Naive thymus-derived CD8-positive, alpha-beta T cell (primary cell): ENCODE results near the gene NOS2. TPM values are rescaled to one million over a fixed set of nuclear protein-coding genes. Genes with fewer than 3 reads are reported as not detected.
"Not testable (repeated sequence)": the region's sequence is repeated elsewhere in the genome, so short reads cannot be mapped to it uniquely, and the experiment has no call there.

Experiments used
- ATAC-seq, 2 donors: fragments of 150-1000 bp; cut with Tn5 transposase in 1 of 2; sonication (Bioruptor Pico), chemical (Tn5 transposase) in 1 of 2; 1 replicate in 1 of 2; 2 replicates in 1 of 2; pipeline ENCODE4 v1.10.0; 2021; ENCODE audit warnings: mild to moderate bottlenecking in 2 of 2, moderate library complexity in 2 of 2
- POLR2A ChIA-PET: fragments of 350-600 bp; sonication (Branson Sonifier 250); formaldehyde crosslinking; loops from one replicate; lab custom pipeline; 2021; ENCODE audit warnings: antibody characterized with exemption; lab: Charles Lee
- DNase-seq, 10 donors: peaks; one replicate each; pipeline versions ENCODE4 v3.0.0 to v3.0.0-alpha.2; 2020 to 2022
- H3K27ac Mint-ChIP-seq, 10 donors: one replicate each; pipeline ENCODE4 v1.8.0; 2020 to 2022; ENCODE audit warnings: mild to moderate bottlenecking in 10 of 10, mixed read lengths in 10 of 10, moderate library complexity in 4 of 10, inconsistent platforms in 1 of 10
- H3K27me3 Mint-ChIP-seq, 5 donors: one replicate each; pipeline ENCODE4 v1.8.0; 2021 to 2022; ENCODE audit warnings: mixed read lengths in 5 of 5
- H3K36me3 Mint-ChIP-seq, 3 donors: one replicate each; pipeline ENCODE4 v1.8.0; 2020 to 2022; ENCODE audit warnings: mixed read lengths in 3 of 3, mild to moderate bottlenecking in 2 of 3, inconsistent platforms in 1 of 3
- H3K4me1 Mint-ChIP-seq, 4 donors: one replicate each; pipeline ENCODE4 v1.8.0; 2021 to 2022; ENCODE audit warnings: mixed read lengths in 4 of 4
- H3K4me3 Mint-ChIP-seq, 10 donors: one replicate each; pipeline ENCODE4 v1.8.0; 2020 to 2022; ENCODE audit warnings: mild to moderate bottlenecking in 10 of 10, mixed read lengths in 10 of 10, moderate library complexity in 6 of 10, inconsistent platforms in 1 of 10
- H3K9me3 Mint-ChIP-seq, 9 donors: one replicate each; pipeline ENCODE4 v1.8.0; 2020 to 2022; ENCODE audit warnings: mixed read lengths in 9 of 9, mild to moderate bottlenecking in 3 of 9, inconsistent platforms in 1 of 9, moderate library complexity in 1 of 9
- polyA plus RNA-seq, 3 donors: library from polyadenylated mRNA; unstranded; fragments of 300-500 nt; fragmentation: Illumina TruSeq; gene quantifications; one replicate each; pipeline ENCODE4 v1.2.3, GENCODE V29; 2021
- total RNA-seq, 8 experiments: library from RNA in 2 of 8; stranded (reverse) in 2 of 8; gene quantifications; one replicate each; pipeline ENCODE4 v1.2.3 and lab custom pipeline; 2021 to 2026

NOS2 gene
- total and polyA plus RNA-seq, 5 experiments from 2014 or later = 0.23 to 0.42 (median 0.41) TPM; not detected in 2

GRCh38 chr17:27836651-27837050 lies 36.3 kb upstream of the NOS2 start:
- H3K36me3 Mint-ChIP-seq = peaks cover 0 to 7% (median 4%) of the 10 kb centered on the region in 3 donors
- POLR2A ChIA-PET = no interaction called here
- no peak overlapping the region for H3K4me3 Mint-ChIP-seq
- ATAC-seq = no peak
- DNase-seq = no peak
- no peak overlapping the region for H3K27ac Mint-ChIP-seq
- H3K9me3 Mint-ChIP-seq = peaks cover 0 to 8% (median 0%) of the 10 kb centered on the region in 9 donors
- H3K27me3 Mint-ChIP-seq = no peaks in the 10 kb centered on the region
- H3K4me1 Mint-ChIP-seq = peaks cover 0 to 2% (median 0%) of the 10 kb centered on the region in 4 donors

- Mint-ChIP-seq H3K4me1 (no peaks in the 10 kb centered on the region), H3K9me3 (peaks cover 0 to 8% (median 0%) of the 10 kb centered on the region in 9 donors), H3K36me3 (peaks cover 0 to 7% (median 4%) of the 10 kb centered on the region in 3 donors), H3K4me3 (no peak overlapping the region), H3K27ac (no peak overlapping the region), H3K27me3 (no peaks in the 10 kb centered on the region)
- ATAC-seq (no peak), DNase-seq (no peak)
- POLR2A ChIA-PET = interaction anchor here (1.2 kb wide), 1 partner anchor 12 kb away, joined by 6 read pairs; no protein-coding TSS in a partner anchor
Measured at GRCh38 chr17:27834571-27834970, 34.2 kb upstream of the NOS2 start.

- DNase-seq = no peak
Measured at GRCh38 chr17:27832831-27833230, 32.5 kb upstream of the NOS2 start.

GRCh38 chr17:27829888-27830287 lies 29.6 kb upstream of the NOS2 start:
- ATAC-seq, POLR2A ChIA-PET, H3K9me3 Mint-ChIP-seq, H3K4me1 Mint-ChIP-seq, H3K4me3 Mint-ChIP-seq, DNase-seq, H3K27ac Mint-ChIP-seq, H3K36me3 Mint-ChIP-seq: not testable (repeated sequence)
- H3K27me3 Mint-ChIP-seq = peaks cover 0 to 11% (median 0%) of the 10 kb centered on the region in 5 donors

More at GRCh38 chr17:27832831-27833230, 32.5 kb upstream of the NOS2 start:
- Mint-ChIP-seq H3K4me3 (no peak overlapping the region), H3K27ac (no peak overlapping the region), H3K4me1 (no peaks in the 10 kb centered on the region), H3K27me3 (peaks cover 0 to 6% (median 0%) of the 10 kb centered on the region in 5 donors), H3K9me3 (peaks cover 0 to 8% (median 0%) of the 10 kb centered on the region in 9 donors), H3K36me3 (peaks cover 0 to 7% (median 4%) of the 10 kb centered on the region in 3 donors)
- no peak for ATAC-seq
- POLR2A ChIA-PET = no interaction called here

- POLR2A ChIA-PET, H3K9me3 Mint-ChIP-seq, H3K4me3 Mint-ChIP-seq, H3K27ac Mint-ChIP-seq, H3K4me1 Mint-ChIP-seq, DNase-seq, H3K36me3 Mint-ChIP-seq, ATAC-seq: not testable (repeated sequence)
- H3K27me3 Mint-ChIP-seq = peaks cover 0 to 11% (median 0%) of the 10 kb centered on the region in 5 donors
Measured at GRCh38 chr17:27829143-27829711, 28.9 kb upstream of the NOS2 start.

GRCh38 chr17:27825459-27825858 lies 25.1 kb upstream of the NOS2 start:
- no peak overlapping the region for H3K27ac Mint-ChIP-seq
- H3K9me3 Mint-ChIP-seq = peaks cover 0 to 31% (median 19%) of the 10 kb centered on the region in 9 donors
- DNase-seq = no peak
- H3K36me3 Mint-ChIP-seq = peaks cover 0 to 27% (median 6%) of the 10 kb centered on the region in 3 donors
- H3K4me1 Mint-ChIP-seq = no peaks in the 10 kb centered on the region
- H3K27me3 Mint-ChIP-seq = peaks cover 0 to 11% (median 0%) of the 10 kb centered on the region in 5 donors
- no peak for ATAC-seq
- no peak overlapping the region for H3K4me3 Mint-ChIP-seq
- POLR2A ChIA-PET = no interaction called here

GRCh38 chr17:27824745-27825144 lies 24.4 kb upstream of the NOS2 start:
- no peak for ATAC-seq
- Mint-ChIP-seq H3K27ac (no peak overlapping the region), H3K4me1 (no peaks in the 10 kb centered on the region)

GRCh38 chr17:27824176-27824715 lies 23.9 kb upstream of the NOS2 start:
- no peak for ATAC-seq
- no peak overlapping the region for H3K27ac Mint-ChIP-seq
- POLR2A ChIA-PET = no interaction called here

More at GRCh38 chr17:27824745-27825144, 24.4 kb upstream of the NOS2 start:
- Mint-ChIP-seq H3K9me3 (peaks cover 0 to 33% (median 21%) of the 10 kb centered on the region in 9 donors), H3K27me3 (peaks cover 0 to 11% (median 0%) of the 10 kb centered on the region in 5 donors), H3K36me3 (peaks cover 0 to 27% (median 7%) of the 10 kb centered on the region in 3 donors), H3K4me3 (no peak overlapping the region)
- POLR2A ChIA-PET = no interaction called here
- no peak for DNase-seq

GRCh38 chr17:27822108-27822507 lies 21.8 kb upstream of the NOS2 start:
- H3K4me1 Mint-ChIP-seq, H3K27ac Mint-ChIP-seq, ATAC-seq, DNase-seq, POLR2A ChIA-PET, H3K27me3 Mint-ChIP-seq, H3K4me3 Mint-ChIP-seq: not testable (repeated sequence)
- H3K9me3 Mint-ChIP-seq = peaks cover 0 to 33% (median 21%) of the 10 kb centered on the region in 9 donors
- H3K36me3 Mint-ChIP-seq = peaks cover 0 to 27% (median 7%) of the 10 kb centered on the region in 3 donors

More at GRCh38 chr17:27824176-27824715, 23.9 kb upstream of the NOS2 start:
- H3K36me3 Mint-ChIP-seq = peaks cover 0 to 27% (median 7%) of the 10 kb centered on the region in 3 donors
- no peak for DNase-seq
- no peaks in the 10 kb centered on the region for H3K4me1 Mint-ChIP-seq
- no peak overlapping the region for H3K4me3 Mint-ChIP-seq
- H3K9me3 Mint-ChIP-seq = peaks cover 0 to 33% (median 21%) of the 10 kb centered on the region in 9 donors
- peaks cover 0 to 11% (median 0%) of the 10 kb centered on the region in 5 donors for H3K27me3 Mint-ChIP-seq

GRCh38 chr17:27821318-27821717 lies 21.0 kb upstream of the NOS2 start:
- POLR2A ChIA-PET = no interaction called here
- DNase-seq = no peak
- Mint-ChIP-seq H3K9me3 (peaks cover 0 to 33% (median 21%) of the 10 kb centered on the region in 9 donors), H3K27ac (no peak overlapping the region), H3K36me3 (peaks cover 0 to 27% (median 7%) of the 10 kb centered on the region in 3 donors), H3K4me1 (no peaks in the 10 kb centered on the region), H3K27me3 (peaks cover 0 to 3% (median 0%) of the 10 kb centered on the region in 5 donors), H3K4me3 (no peak overlapping the region)
- no peak for ATAC-seq

GRCh38 chr17:27819145-27819544 lies 18.8 kb upstream of the NOS2 start:
- no peaks in the 10 kb centered on the region for H3K4me1 Mint-ChIP-seq
- H3K27ac Mint-ChIP-seq = no peak overlapping the region
- H3K36me3 Mint-ChIP-seq = peaks cover 0 to 27% (median 7%) of the 10 kb centered on the region in 3 donors
- POLR2A ChIA-PET = no interaction called here
- ATAC-seq (no peak), DNase-seq (no peak)
- H3K4me3 Mint-ChIP-seq = no peak overlapping the region
- H3K27me3 Mint-ChIP-seq = no peaks in the 10 kb centered on the region
- peaks cover 0 to 33% (median 21%) of the 10 kb centered on the region in 9 donors for H3K9me3 Mint-ChIP-seq

- H3K27me3 Mint-ChIP-seq = no peaks in the 10 kb centered on the region
- peaks cover 0 to 26% (median 7%) of the 10 kb centered on the region in 3 donors for H3K36me3 Mint-ChIP-seq
- no peak overlapping the region for H3K4me3 Mint-ChIP-seq
- DNase-seq (no peak), ATAC-seq (no peak)
- peaks cover 0 to 32% (median 21%) of the 10 kb centered on the region in 9 donors for H3K9me3 Mint-ChIP-seq
- H3K27ac Mint-ChIP-seq = no peak overlapping the region
- POLR2A ChIA-PET = interaction anchor here (0.8 kb wide), 1 partner anchor 74 kb away, joined by 4 read pairs; no protein-coding TSS in a partner anchor
- no peaks in the 10 kb centered on the region for H3K4me1 Mint-ChIP-seq
Measured at GRCh38 chr17:27818401-27819105, 18.2 kb upstream of the NOS2 start.
